Hematopoietic multipotent progenitor cell (in vitro differentiated cells): ENCODE data around the gene PGLYRP2. TPM values are rescaled to one million over a fixed set of nuclear protein-coding genes. Genes with fewer than 3 reads are reported as not detected.
"Not testable (repeated sequence)": the region's sequence is repeated elsewhere in the genome, so short reads cannot be mapped to it uniquely, and the experiment has no call there.

ENCODE experiments used
- DNase-seq, 3 donors: peaks; one replicate each; pipeline ENCODE4 v3.0.0-alpha.2; 2011 to 2015; ENCODE audit warnings: low read depth in 2 of 3, low spot score in 2 of 3
- total RNA-seq: library from RNA; depleted of rRNA; stranded (reverse); fragments of >200 nt; gene quantifications from one replicate; pipeline ENCODE4 v1.2.3, GENCODE V29; 2012

Gene PGLYRP2
- total RNA-seq, 1 donor: under 0.01 TPM

DNA sequence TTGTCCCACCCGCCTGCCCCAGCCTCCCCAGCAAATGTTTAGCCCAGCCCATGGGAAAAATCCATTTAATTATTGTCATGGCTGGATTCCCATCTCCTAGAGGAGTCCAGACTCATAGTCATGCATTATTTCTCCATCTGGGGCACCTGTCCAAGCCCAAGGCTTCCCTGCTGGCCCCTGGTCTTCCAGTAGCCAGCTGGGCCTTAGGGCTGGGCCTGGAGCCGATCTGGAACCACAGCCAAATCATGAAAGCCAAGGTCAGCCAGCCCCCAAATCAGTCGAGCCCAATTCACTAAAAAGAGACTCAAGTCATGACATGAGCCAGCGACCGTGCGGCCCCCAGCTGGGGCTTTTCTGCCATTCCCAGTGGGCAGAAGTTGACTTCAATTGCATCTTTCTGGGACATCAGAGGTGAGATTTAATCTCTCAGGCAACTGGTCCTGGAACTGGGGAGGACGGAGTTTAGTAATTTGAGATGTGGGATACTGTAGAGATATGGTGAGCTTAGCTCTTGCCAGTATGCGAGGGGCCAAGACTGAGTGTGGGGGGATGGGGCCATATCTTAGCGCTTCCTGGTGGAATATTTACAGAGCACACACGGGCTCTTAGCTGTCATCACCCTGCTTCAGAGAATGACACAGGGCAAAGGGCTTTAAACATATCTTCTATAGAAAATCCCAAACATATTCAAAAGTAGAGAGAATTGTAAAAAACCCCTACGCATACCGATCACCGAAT is 9.4 kb upstream of the PGLYRP2 start:
- no peak for DNase-seq

DNA sequence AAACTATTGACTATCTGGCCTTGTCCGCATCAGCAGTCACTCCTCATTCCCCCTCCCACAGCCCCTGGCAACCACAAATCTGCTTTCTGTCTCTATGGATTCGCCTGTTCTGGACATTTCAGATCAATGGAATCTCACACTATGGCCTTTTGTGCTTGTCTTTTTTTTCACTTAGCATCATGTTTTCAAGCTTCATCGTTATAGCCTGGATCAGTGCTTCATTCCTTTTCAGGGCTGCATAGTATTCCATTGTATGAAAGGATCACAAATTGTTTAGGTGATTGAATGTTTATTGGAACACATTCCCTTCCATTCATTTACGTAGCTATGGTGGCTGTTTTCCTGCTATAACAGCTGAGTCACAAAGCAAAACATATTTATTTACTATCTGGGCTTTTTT is 7.7 kb upstream of the PGLYRP2 start:
- DNase-seq: no peak

DNA sequence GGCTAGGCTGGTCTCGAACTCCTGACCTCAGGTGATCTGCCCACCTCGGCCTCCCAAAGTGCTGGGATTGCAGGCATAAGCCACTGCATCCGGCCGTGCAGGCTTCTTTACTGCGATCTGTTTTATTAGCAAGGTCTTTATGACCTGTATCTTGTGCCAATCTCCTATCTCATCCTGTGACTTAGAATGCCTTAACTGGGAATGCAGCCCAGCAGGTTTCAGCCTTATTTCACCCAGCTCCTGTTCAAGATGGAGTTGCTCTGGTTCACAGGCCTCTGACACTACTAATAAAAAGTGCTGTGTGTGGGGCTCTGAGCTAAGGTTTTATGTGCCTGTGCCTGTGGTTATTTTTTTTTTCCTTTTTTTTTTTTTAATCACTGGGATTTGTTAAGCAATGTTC is 6.5 kb upstream of the PGLYRP2 start:
- not testable (repeated sequence) for DNase-seq

DNA sequence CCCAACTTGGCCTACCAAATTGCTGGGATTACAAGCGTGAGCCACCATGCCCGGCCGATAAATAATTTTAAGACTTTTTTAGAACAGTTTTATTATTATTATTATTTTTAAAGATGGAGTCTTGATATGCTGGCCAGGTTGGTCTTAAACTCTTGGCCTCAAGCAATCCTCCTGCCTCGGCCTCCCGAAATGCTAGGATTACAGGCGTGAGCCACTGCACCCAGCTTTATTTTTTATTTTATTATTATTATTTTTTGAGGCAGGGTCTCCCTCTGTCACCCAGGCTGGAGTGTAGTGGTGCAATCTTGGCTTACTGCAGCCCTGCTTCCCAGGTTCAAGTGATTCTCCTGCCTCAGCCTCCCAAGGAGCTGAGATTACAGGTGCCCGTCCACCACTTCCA is 1.7 kb upstream of the PGLYRP2 start:
- not testable (repeated sequence) for DNase-seq

DNA sequence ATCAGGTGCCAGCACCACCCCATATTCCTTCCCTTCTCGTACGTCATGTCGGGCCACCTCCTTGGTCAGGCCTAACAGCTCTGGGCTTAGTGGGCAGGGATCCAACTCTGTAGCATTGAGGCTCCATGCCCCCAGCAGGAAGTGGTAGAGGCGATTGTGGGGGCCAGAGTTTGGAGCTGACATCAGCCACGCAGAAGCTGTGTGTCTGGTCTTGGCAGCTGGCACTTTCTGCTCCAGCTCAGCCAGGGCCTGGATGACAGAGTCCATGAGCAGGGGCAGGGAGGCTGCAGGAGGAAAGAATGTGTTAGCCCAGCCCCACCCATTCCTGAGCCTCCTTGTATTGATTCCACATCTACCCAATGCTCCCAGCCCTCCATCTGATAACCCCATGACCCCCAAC is 3.0 kb downstream of the PGLYRP2 start:
- DNase-seq: peak in 1 of 3 donors; percentile 32

DNA sequence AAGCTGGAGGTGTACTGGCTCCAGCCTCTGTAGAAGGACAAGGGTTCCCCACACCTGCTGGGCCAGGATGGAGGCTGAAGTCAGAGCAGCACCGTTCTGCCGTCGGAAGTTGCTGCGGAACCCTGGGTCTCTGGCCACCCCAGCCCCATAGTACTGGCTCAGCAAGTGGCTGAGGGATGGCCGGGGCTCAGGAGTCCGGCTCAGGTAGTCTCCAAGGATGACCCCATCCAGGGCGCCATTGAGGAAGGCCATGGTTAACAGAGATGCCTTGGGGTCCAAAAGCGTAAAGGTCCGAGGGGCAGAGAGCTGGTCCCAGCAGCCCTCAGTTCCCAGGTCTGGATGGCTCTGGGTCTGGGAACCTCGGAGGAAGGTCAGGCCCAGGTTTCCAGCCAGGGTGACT is 3.7 kb downstream of the PGLYRP2 start:
- no peak for DNase-seq

DNA sequence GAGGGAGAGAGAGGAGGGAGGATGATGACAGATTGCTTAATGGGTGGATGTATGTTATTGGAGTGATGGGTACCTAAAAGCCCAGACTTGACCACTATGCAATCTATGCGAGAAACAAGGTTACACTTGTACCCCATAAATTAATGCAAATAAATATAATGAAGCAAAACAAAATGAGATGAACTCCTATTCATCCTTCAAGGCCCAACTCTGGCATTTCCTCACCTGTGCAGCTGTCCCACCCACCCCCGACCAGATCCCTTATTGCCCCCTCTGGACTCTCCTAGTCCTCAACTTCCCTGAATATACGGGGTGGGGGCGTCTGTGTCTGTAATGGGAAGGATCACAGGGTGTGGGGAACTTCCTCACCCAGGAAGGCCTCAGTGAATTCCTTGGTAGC is 4.1 kb downstream of the PGLYRP2 start:
- DNase-seq: no peak

DNA sequence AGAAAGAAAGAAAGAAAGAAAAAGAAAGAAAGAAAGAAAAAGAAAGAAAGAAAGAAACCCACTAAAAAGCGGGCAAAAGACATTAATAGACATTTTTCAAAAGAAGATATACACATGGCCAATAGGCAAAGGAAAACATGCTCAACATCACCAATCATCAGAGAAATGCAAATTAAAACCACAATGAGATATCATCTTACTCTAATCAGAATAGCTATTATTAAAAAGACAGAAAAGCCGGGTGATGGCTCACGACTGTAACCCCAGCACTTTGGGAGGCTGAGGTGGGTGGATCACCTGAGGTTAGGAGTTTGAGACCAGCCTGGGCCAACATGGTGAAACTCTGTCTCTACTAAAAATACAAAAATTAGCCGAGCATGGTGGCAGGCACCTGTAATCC is 5.5 kb downstream of the PGLYRP2 start:
- not testable (repeated sequence) for DNase-seq

DNA sequence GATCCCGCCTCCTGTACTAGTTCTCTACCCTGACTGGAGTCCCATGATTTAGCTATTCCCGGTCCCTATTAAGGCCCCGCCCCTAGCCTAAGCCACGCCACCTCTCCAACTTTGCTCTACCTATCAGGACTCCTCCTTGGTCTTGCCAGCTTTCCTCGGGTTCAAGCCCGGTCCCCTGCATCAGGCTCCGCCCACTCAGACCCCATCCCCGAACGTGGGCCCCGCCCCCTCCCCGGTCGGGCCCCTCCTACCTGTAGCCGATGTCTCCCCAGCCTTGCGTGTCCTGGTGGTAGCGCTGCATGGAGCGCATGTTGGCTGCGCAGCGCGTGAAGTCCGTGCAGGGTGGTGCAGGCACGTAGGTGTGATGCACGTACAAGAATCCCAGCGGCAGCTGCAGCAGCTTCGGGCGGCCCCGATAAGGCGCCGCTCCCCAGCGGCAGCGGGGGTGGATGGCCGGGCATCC is 7.6 kb downstream of the PGLYRP2 start:
- no peak for DNase-seq

DNA sequence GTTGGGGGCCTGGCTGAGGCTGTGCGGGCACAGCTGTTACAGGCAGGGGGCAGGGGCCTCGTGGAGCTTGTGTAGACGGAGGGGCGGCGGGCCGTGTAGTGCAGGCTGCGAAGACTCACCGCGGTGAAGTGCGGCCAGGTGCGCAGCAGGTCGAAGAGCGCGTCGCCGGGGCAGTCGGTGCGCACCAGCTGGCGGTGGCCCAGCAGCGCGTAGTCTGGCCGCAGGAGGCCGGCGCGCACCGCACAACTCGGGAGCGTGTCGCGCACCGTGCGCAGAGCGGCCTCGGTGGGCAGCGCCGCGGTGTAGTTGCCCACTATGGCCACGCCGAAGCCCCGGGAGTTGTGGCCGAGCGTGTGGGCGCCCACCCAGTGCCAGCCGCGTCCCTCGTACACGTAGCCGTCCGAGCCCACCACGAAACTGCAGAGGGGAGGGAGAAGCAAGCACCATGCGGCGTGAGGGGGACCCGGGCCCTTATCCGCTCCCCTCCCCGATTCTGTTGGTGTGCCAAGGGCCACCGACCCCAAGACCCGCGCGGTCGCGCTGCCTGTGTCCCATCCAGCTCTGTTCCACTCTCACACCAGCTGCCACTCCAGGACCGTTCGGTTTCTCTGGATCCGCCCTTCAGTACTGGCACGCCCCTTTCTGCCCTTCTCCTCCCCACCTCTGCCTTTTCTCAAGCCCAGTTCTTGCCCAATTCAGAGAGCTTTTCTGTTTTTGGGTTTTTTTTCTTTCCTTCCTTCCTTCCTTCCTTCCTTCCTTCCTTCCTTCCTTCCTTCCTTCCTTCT is 9.6 kb downstream of the PGLYRP2 start:
- peak in 2 of 3 donors; percentile 63 to 75 for DNase-seq

DNA sequence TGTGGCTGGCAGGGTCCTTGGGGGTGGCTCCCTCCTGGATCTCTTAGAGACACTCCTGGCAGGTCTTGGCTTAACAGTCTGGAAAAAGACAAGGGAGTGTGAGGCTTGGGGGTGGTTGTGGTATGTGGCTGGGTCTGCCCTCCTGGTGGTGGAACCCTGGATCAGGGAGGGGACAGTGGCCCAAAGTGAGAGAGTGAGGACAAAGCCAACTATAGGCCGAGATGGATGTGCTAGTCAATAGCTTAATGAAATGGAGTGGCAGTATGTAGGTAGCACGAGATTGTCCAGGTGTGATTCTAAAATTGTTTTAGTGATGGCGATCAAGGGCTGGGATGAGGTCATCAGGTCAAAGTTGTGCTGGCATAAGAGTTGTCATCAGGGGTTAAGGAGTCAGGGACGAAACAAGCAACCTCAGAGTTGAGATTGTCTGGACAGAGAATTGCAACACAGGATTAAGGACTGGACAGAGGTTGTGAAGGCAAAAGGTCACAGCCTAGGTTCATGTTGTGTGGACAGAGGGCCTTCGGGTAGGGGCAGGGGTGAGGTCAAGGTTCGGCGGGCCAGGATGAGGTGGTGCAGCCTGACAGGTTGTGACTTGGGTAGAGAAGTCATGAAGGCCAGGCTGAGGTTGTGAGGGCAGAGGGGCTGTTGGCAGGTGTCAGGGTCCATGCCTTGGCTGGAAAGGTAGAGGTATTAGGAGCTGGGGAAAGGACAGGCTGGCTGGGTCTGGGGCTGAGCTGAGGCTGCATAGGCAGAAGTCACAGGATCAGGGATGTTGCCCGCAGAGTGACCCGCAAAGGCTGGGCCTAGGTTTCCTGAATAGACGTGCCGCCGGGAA is 10.4 kb downstream of the PGLYRP2 start:
- no peak for DNase-seq

DNA sequence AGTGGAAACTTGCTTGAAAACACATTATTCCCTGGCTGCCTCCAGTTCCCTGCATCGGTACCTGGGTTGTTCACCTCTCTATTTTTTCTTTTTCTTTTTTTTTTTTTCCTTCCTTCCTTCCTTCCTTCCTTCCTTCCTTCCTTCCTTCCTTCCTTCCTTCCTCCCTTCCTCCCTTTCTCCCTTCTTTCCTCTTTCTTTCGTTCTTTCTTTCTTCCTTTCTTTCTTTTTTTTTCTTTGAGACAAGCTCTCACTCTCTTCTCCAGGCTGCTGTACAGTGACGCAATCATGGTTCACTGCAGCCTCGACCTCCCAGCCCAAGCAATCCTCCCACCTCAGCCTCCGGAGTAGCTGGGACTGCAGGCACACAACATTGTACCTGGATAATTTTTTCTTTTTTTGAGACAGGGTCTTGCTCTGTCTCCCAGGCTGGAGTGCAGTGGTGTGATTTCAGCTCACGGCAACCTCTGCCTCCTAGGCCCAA is 11.5 kb downstream of the PGLYRP2 start:
- no peak for DNase-seq

DNA sequence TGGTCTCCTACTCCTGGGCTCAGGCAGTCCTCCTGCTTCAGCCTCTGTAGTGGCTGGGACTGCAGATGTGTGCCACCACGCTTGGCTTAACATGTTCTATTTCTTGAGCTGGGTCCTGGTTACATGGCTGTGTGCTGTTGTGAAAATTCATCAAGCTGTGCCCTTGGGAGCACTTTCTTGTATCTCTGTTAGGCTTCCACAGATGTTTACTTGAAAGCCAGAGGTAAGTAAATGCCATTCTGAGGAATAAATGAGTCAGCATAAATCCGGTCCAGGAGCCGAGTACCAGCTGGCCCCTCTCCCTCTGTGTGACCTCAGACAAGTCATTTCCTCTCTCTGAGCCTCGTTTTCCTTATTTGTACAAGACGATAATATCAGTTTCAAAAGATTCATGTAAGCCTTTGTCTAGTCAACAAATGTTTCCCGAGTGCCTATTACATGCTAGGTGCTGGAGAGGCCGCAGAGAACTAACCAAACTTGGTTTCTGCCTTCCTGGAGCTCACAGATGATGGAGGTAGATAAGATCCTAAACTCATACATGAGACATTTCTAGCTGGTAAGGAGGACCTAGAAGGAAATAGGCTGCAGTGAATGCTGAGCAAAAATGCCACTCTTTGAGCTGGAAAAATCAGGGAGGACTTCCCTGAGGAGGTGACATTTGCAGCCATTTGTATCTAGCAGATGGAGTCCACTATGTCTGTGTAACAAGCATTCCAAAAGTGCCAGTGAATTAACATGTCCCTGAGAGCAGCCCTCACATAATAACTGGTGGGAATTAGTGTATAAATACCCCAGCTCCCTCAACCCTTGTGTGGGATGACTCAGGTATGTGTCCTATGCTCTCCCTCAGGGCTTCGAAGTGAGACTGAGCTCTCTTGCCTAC is 12.2 kb downstream of the PGLYRP2 start:
- DNase-seq: peak in 2 of 3 donors; percentile 90 to 96

DNA sequence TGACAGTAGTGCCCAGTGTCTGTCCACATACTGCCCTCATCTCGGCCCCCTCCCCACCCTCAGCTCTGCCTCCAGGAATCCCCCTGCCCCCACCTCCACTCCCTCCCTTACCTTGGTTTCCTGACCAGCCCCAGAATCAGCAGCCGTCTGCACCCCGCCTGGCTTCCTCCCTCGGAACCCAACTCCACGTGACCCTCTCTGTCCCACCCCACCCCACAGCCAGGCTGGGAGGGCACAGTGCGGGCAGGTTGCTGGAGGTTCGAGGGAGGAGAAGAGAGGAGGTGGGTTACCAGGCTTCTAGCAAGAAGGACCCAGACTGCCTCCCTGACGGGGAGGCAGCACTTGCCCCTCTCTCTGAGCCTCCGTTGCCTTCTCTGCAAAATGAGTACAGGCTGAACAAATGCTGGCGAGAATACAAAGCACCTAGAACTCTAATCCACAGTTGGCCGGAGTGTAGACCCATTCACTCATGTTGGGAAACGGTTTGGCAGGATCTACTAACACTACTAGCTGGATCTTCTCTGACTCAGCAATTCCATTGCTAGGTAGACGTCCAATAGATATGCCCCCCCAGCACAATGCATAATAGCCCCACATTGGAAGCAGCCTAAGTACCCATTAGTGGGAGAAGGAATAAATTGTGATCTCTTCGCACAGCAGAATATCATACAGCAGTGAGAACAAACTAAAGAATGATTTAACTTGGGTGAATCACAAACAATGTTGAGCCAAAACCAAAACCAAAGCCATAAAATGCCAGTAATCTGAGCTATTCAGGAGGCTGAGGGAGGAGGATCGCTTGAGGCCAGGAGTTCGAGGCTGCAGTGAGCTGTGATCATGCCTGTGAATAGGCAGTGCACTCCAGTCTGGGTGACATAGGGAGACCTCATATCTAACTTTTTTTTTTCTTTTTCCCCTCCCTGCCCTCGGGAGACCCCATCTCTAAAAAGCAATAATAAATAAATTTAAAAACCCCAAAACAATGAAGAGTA is 14.6 kb downstream of the PGLYRP2 start, which contains the start of gene RASAL3:
Gene RASAL3 (minus strand): TSS at position 151 of the 992 bp plus-strand sequence. CDS start 186 bp downstream, outside the sequence.
- peak in 2 of 3 donors; percentile 71 to 78 for DNase-seq

DNA sequence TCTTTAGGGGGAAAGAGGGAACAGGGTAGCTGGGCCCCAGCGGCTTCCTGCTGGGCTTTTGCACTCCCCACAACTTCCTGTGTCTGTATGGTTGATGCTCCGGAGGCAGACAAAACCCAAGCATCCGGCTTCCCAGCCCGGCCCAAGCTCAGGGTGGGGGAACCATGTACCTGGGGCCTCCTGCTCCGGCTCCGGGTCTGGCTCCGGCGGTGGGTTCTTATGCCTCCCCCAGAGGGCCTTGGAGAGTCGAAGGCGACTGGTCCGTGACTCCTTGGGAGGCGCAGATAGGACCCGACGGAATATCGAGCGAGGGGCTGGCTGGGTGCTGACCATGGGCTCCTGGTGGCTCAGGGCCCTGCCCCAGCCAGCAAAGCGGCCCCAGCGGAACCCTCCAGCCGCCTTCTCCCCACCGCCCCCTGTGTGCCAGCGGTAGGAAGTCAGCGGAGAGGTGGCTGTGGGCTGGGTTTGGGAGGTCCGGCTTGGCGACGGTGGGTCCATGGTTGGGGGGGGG is 15.4 kb downstream of the PGLYRP2 start:
- peak; percentile 57 to 86 (median 81) for DNase-seq

DNA sequence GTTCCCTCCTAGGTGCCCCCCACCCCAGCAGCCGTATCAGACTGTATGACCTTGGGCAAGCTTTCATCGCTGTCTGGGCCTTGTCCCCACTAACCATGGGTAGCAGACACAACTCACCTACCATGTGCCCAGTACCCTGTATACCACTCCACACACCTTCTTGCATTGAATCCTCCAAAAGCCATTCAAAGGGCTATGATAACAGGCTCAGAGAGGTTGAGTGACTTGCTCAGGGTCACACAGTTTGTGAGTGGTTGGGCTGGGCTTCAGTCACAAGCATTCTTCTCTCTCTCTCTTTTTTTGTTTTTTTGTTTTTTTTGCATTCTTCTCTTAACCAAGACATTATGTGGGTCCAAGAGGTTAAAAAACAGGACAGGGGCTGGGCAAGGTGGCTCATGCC is 17.6 kb downstream of the PGLYRP2 start:
- DNase-seq: no peak

DNA sequence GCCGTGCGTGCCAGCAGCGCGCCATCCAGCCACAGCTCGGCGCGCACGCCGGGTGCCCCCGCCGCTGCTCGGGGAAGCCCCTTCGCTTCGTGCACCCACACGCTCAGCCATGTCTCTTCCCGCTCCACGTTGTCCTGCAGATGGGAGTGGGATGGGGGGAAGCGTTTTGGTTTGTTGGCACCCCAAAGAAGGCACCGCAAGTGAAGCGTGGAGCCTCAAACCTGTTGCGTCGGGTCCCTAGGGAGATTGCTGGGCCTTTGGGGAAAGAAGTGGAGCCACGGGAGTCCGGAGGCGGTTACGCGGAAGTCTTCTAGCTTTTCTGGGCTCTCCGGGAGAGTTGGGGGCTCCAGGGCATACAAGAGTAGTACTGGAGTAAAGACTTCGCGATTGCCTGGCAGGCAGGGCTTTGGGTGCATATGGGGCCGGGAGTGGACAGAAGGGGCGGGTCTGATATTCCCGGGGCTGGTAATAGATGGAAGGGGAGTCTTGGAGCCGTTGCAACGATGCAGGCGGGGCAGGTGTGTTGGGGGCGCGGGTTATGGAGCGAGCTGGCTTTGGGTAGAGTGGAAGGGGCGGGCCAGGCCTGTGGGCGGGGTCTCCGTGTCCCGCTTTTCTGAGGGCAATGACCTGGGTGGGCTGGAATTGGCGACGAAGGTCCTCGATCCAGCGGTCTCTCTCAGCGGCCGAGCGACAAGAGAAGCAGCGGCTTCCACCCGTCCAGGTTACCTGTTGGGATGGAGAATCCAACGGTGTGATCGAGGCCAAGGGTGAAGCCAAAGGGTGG is 21.4 kb downstream of the PGLYRP2 start:
- DNase-seq: no peak
